Inferior parietal cortex (tissue), 1 donor: ENCODE results near the gene CDH10.

Experiments
- DNase-seq: peaks from one replicate; pipeline ENCODE4 v3.0.0-alpha.2; 2016; ENCODE audit errors: extremely low spot score

CDH10 gene

GRCh38 chr5:24602188-24602587 is 42.6 kb downstream of the CDH10 start:
- DNase-seq: no peak

DNA sequence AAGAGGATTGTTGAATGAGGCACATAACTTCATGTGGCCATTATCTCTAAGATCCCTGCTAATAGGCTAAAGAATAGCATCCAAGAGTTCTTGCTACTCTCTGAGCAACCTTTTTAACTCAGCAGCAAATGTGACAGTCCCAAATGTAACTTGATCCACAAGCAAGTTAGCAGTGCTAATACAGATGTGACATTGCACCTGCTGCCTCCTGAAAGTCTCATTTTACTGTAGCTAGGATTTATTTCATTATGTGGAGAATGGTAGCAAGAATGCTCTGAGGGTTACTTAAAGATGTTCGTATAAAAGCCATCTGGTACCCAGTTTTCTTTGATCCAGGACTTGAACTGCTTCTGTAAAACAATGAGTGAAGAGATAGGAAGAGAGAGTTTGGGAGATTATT is 45.8 kb downstream of the CDH10 start:
- no peak for DNase-seq

DNA sequence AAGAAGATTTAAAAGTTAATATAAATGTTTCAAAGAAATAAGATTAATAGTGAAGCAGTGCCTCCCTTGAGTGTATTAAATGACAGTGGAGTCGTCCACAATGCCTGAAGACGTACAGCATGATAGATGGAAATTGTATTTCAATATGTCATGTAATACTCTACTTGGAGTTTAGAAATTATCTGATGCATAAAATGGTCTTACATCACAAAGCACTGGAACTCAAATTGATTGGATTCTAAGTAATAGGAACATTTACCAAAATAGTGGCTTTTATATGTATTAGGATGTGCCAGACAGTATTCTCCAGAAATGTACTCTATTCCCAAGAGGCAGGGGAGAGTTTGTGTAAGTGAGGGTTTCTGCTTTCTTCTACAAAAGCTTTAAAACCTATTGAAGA is 49.4 kb downstream of the CDH10 start:
- no peak for DNase-seq

DNA sequence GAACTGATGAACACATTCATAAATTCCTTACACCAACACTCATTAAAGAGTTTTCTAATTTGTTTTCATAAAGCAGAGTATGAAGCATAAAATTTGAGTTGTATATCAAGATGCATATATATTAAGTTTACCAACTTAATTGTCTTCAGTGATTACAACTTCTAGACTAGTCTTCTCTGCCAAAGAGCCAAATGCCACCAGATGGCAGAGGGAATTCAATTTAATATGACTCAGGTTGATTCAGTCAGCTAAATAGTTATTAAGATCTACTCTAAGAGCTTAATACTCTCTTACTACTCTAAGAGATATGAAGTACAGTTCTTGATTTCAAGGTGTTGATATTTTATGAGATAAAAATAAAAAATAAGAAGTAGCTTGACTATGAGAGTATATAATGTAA is 53.4 kb downstream of the CDH10 start:
- no peak for DNase-seq

- DNase-seq: no peak
Observed at GRCh38 chr5:24589566-24589965, 55.2 kb downstream of the CDH10 start.

GRCh38 chr5:24585751-24586150 is 59.0 kb downstream of the CDH10 start:
- DNase-seq: no peak

DNA sequence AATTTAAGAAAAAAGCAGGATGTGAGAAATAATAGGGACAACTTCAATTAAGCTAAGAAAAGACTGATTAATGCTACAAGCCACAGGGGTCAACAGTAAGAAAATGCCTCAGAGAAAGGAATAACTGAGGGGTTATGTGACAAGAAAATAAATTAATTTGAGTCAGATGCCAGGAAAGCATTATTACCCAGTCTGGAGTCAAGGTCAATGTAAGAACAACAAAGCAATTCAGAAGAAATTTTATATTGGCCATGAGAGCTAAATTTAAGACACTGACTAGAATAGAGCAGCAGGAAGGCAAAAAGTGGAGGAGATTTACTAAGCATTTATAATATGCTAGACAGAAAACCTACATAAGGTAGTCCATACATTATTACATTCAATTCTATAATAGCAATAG is 73.5 kb downstream of the CDH10 start:
- DNase-seq: no peak

- DNase-seq: no peak
Observed at GRCh38 chr5:24566933-24567332, 77.8 kb downstream of the CDH10 start.

DNA sequence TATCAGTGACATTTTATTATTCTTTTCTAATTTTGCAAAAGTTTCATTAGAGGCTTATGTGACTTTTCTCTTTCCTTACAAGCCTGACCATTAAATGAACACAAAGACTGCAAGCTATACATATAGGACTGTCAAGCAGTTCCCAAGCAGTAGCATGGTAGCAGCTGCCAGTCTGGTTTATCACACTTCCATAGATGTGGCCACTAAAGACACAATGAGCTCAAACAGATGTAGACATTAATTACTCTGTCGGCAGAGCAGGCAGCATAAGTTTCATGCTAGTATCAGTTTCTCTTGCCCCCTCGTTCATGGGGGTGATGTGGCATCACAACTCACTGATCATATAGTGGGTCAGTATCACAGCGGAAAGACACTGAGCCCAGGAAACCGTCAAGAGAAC is 89.5 kb downstream of the CDH10 start:
- no peak for DNase-seq

- DNase-seq: no peak
Observed at GRCh38 chr5:24547132-24547531, 97.6 kb downstream of the CDH10 start.

GRCh38 chr5:24539613-24540012 is 105.2 kb downstream of the CDH10 start:
- DNase-seq: no peak

DNA sequence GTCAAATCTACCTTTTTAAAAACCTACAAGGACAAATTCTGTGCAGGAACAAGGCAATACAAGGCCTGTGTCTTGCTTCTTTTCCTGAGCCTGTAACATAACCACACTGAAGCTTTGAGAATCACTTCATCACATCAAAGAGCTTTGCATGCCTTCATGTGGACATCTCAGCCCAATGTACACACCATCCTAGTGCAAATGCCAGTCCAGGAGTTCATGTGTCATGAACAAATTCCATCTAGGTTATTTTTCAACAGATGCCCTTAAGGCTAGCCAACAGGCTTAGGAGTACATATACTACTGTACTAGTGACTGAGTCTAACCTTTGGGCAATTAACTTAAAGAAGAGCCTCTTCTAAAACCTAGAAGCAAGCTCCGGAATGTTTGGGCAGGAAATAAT is 106.4 kb downstream of the CDH10 start:
- no peak for DNase-seq

GRCh38 chr5:24535646-24536045 is 109.1 kb downstream of the CDH10 start:
- no peak for DNase-seq

GRCh38 chr5:24530906-24531305 is 113.9 kb downstream of the CDH10 start:
- DNase-seq: no peak

DNA sequence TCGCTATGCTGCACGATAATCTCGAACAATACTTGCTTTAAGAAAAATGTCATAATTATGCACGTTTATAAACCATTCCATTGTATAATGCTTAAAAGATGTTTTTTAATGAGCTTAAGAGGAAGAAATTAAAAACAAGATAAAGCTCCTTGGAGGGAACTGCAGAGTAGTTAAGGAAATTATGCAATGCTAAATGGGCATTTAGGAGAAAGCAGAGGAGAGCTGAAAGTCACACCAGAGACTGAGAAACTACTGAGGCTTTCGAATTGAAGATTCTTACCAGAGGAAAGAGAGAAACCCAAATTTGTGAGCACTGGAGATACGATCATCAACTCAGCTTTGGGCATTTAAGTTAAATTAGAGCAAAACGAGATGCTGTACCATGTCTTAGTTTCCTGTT is 119.4 kb downstream of the CDH10 start:
- DNase-seq: no peak

- DNase-seq: no peak
Observed at GRCh38 chr5:24512423-24512822, 132.4 kb downstream of the CDH10 start.

GRCh38 chr5:24510523-24510988 is 134.2 kb downstream of the CDH10 start:
- no peak for DNase-seq

GRCh38 chr5:24509943-24510342 is 134.8 kb downstream of the CDH10 start:
- no peak for DNase-seq

GRCh38 chr5:24505258-24505657 is 139.5 kb downstream of the CDH10 start:
- no peak for DNase-seq

DNA sequence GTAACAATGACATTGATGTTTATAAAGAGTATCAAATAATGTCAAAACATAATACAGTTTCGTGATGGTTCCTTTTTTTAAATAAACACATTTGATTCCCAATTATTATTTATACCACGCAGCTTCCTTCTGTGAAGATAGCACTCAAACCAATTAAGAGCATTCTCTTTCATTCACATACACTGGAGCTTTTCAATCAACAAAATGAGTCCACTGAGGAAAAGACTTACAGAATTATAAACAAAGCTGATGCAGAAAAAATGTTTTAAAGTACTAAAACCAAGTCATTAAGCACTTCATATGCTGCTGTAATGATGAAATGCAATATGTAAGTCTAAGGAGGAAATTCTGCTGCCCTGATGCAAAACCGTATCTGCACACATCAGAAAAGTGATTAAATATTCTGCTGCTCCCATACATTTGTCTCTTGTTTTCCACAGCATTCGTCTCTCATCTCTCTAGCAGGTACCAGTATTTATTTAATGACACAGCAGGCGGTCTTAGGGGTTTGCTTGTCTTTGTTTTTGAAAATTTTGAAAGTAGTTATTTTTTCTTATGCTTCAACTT is 147.1 kb downstream of the CDH10 start:
- DNase-seq: no peak

DNA sequence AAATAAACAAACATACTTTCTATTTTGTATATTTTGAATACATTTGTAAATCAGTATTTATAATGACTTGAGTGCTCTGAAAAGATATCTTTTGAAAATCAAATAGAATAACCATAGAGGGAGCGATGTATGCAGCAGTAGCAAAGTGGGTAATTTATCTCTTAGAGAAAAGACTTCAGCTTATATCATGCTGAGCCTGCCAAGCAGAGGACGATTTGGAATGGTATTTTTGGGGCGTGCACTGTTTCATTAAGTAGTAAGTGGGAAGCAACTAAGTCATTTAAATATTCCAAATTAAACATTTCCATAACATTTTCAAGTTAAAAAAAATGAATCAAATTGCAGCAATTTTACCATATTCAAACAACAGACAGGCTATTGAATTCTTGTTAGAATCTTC is 147.6 kb downstream of the CDH10 start:
- no peak for DNase-seq

GRCh38 chr5:24496268-24496667 is 148.5 kb downstream of the CDH10 start:
- no peak for DNase-seq

- no peak for DNase-seq
Observed at GRCh38 chr5:24492229-24492628, 152.5 kb downstream of the CDH10 start.

DNA sequence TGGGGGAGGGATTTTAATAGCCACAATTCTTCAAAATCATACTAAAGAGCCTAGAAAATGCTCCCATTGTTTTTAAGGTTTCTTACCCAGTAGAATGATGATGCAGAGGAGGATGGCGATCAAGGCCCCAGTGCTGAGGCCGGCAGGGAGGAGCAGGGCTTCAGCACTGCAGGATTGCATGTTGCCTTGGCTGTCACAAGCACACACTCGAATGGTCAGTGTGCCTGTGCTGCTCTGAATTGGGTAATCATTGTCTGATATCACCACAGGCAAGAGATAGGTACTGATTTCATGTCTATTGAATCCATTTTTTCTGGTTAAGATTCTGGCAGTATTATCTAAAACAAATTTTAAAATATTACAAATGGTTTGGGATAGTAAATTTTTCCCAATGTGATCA is 153.3 kb downstream of the CDH10 start:
- DNase-seq: no peak
